Measurements from ENCODE around the gene HRH1. TPM values are rescaled to one million over a fixed set of nuclear protein-coding genes. Genes with fewer than 3 reads are reported as not detected.
"Not testable (repeated sequence)": the region's sequence is repeated elsewhere in the genome, so short reads cannot be mapped to it uniquely, and the experiment has no call there.

The HRH1 gene
- total and polyA plus RNA-seq, 2 donors: 1.6 to 2.4 TPM

DNA sequence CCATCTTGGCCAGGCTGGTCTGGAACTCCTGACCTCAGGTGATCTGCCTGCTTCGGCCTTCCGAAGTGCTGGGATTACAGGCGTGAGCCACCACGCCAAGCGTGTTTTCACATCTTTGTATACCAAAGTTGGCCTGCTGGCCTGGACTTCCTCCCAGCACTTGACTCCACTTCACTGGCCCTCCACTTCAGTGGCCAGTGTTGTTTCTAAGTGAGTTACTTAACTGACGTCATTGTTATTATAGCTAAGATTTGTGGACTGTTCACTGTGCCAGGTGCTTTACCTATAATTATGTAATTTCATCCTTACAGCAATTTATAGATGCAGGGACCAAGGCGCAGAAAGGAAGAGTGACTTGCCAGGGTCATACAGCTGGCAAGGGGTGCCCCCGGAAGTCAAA lies 52.0 kb downstream of the HRH1 start:
- H3K36me3 ChIP-seq (ENCODE audit: control insufficient read depth in 2 of 2, insufficient read depth in 2 of 2, low read length in 1 of 2): no peaks in the 10 kb centered on the region
- no peak overlapping the region for H3K4me3 ChIP-seq (ENCODE audit: low read length in 2 of 2)
- H3K4me1 ChIP-seq (ENCODE audit: control insufficient read depth in 2 of 2, insufficient read depth in 2 of 2, low read length in 2 of 2): no peaks in the 10 kb centered on the region
- H3K9me3 ChIP-seq (ENCODE audit: control insufficient read depth in 2 of 2, insufficient read depth in 1 of 2, low read length in 1 of 2): no peaks in the 10 kb centered on the region
- WGBS: 98% methylated on average over 8 of the region's 8 CpGs
- DNase-seq (ENCODE audit: low read depth in 6 of 9, low spot score in 9 of 9): no peak
- H3K27ac ChIP-seq (ENCODE audit: low read depth in 1 of 2, low read length in 1 of 2): no peak overlapping the region
- H3K27me3 ChIP-seq (ENCODE audit: control insufficient read depth in 2 of 2, insufficient read depth in 1 of 2, low read length in 1 of 2): no peaks in the 10 kb centered on the region

DNA sequence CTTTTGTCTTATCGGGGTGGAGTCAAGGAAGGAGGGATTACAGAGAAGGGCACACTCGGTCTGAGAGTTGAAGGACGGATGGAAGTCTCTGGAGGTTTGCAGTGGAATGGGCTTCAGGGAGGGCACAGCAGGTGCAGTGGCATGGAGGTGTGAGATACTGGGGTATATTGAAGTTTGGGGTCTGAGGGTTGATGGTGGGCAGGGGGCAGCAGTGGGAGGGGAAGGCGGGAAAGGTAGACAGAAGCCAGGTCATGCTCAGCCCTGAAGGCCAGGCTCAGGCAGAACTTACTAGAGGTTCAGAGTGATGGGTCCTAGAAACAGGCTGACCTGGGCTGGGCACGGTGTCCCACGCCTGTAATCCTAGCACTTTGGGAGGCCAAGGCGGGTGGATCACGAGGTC lies 52.7 kb downstream of the HRH1 start:
- H3K27me3 ChIP-seq (ENCODE audit: control insufficient read depth in 2 of 2, insufficient read depth in 1 of 2, low read length in 1 of 2): no peaks in the 10 kb centered on the region
- H3K36me3 ChIP-seq (ENCODE audit: control insufficient read depth in 2 of 2, insufficient read depth in 2 of 2, low read length in 1 of 2): no peaks in the 10 kb centered on the region
- no peak for DNase-seq (ENCODE audit: low read depth in 6 of 9, low spot score in 9 of 9)
- no peaks in the 10 kb centered on the region for H3K9me3 ChIP-seq (ENCODE audit: control insufficient read depth in 2 of 2, insufficient read depth in 1 of 2, low read length in 1 of 2)
- H3K27ac ChIP-seq (ENCODE audit: low read depth in 1 of 2, low read length in 1 of 2): no peak overlapping the region
- no peak overlapping the region for H3K4me3 ChIP-seq (ENCODE audit: low read length in 2 of 2)
- 97% methylated on average over 8 of the region's 8 CpGs for WGBS
- H3K4me1 ChIP-seq (ENCODE audit: control insufficient read depth in 2 of 2, insufficient read depth in 2 of 2, low read length in 2 of 2): no peaks in the 10 kb centered on the region

DNA sequence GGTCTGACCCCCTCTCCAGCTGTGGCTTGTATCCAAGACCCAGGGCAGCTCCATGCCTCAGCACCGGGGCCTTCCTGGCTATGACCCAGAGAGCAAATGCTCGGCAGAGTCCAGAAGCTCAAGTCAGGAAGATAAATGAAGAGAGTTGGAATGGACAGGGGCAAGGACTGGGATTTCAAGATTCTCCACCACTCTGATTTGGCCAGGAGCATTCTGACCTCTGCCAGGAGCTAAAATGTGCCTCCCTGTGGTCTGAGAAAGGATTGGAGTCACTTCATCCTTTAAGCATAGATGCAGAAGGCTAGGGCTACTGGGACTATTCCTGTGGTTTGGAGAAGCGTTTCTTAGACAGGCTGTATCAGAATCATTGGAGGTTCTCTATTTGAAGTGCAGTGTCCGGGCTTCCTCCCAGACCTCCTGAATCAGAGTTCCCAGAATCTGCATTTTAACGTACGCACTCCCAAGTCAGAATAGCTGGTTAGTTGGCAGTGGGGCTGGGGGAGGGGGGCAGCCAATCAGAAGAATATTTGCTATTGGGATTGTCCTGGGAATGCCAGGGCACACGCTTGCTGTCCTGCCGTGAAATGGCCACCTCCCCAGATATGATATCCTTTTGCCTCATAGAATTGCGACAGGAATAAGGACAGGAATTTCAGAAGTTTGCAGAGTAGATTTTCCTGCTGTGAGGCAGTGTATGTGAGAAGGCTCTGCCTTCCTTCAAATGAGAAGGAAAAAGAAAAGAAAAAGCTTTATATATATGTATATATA lies 57.4 kb downstream of the HRH1 start:
- Histone ChIP-seq H3K9me3 (ENCODE audit: control insufficient read depth in 2 of 2, insufficient read depth in 1 of 2, low read length in 1 of 2) (no peaks in the 10 kb centered on the region), H3K27ac (ENCODE audit: low read depth in 1 of 2, low read length in 1 of 2) (no peak overlapping the region), H3K36me3 (ENCODE audit: control insufficient read depth in 2 of 2, insufficient read depth in 2 of 2, low read length in 1 of 2) (no peaks in the 10 kb centered on the region), H3K4me1 (ENCODE audit: control insufficient read depth in 2 of 2, insufficient read depth in 2 of 2, low read length in 2 of 2) (no peaks in the 10 kb centered on the region), H3K27me3 (ENCODE audit: control insufficient read depth in 2 of 2, insufficient read depth in 1 of 2, low read length in 1 of 2) (no peaks in the 10 kb centered on the region), H3K4me3 (ENCODE audit: low read length in 2 of 2) (no peak overlapping the region)
- 95% methylated on average over 9 of the region's 9 CpGs for WGBS
- DNase-seq (ENCODE audit: low read depth in 6 of 9, low spot score in 9 of 9): no peak

DNA sequence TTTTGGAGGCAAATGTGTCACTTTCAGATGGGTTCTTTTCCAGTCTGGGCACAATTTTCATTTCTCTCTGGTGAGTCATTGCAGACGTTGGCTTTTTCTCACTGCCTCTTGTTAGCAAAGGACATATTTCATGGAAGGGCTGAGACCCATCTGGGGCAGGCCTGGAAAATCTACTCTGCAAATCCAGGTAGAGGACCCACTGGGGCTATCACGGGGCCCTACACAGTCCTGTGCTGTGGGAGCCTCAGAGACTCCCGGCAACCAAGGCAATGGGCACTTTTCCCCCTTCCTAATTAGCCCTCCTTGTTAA lies 58.0 kb downstream of the HRH1 start:
- no peak for DNase-seq (ENCODE audit: low read depth in 6 of 9, low spot score in 9 of 9)
- no peaks in the 10 kb centered on the region for H3K4me1 ChIP-seq (ENCODE audit: control insufficient read depth in 2 of 2, insufficient read depth in 2 of 2, low read length in 2 of 2)
- 78% methylated on average over 3 of the region's 3 CpGs for WGBS
- H3K27ac ChIP-seq (ENCODE audit: low read depth in 1 of 2, low read length in 1 of 2): no peak overlapping the region
- no peaks in the 10 kb centered on the region for H3K27me3 ChIP-seq (ENCODE audit: control insufficient read depth in 2 of 2, insufficient read depth in 1 of 2, low read length in 1 of 2)
- H3K9me3 ChIP-seq (ENCODE audit: control insufficient read depth in 2 of 2, insufficient read depth in 1 of 2, low read length in 1 of 2): no peaks in the 10 kb centered on the region
- H3K36me3 ChIP-seq (ENCODE audit: control insufficient read depth in 2 of 2, insufficient read depth in 2 of 2, low read length in 1 of 2): no peaks in the 10 kb centered on the region
- H3K4me3 ChIP-seq (ENCODE audit: low read length in 2 of 2): no peak overlapping the region

DNA sequence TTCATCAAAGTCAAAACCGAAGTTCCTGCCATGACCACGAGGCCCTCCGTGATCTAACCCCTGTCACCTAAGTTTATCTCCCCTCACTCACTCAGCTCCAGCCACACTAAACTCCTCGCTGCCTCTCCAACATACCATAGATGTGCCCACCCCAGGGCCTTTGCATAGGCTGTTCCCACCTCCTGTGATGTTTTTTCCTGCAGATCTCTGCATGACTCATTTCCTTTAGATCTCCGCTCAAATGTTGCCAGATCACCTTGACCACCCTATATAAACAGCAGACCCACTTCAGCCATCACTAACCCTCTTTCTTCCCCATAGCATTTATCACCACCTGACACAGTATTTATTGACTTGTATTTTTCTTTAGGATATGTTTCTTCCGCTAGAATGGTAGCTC lies 58.5 kb downstream of the HRH1 start:
- no peaks in the 10 kb centered on the region for H3K4me1 ChIP-seq (ENCODE audit: control insufficient read depth in 2 of 2, insufficient read depth in 2 of 2, low read length in 2 of 2)
- no peak overlapping the region for H3K4me3 ChIP-seq (ENCODE audit: low read length in 2 of 2)
- H3K27ac ChIP-seq (ENCODE audit: low read depth in 1 of 2, low read length in 1 of 2): no peak overlapping the region
- DNase-seq (ENCODE audit: low read depth in 6 of 9, low spot score in 9 of 9): no peak
- no peaks in the 10 kb centered on the region for H3K9me3 ChIP-seq (ENCODE audit: control insufficient read depth in 2 of 2, insufficient read depth in 1 of 2, low read length in 1 of 2)
- 93% methylated on average over 6 of the region's 6 CpGs for WGBS
- H3K36me3 ChIP-seq (ENCODE audit: control insufficient read depth in 2 of 2, insufficient read depth in 2 of 2, low read length in 1 of 2): no peaks in the 10 kb centered on the region
- no peaks in the 10 kb centered on the region for H3K27me3 ChIP-seq (ENCODE audit: control insufficient read depth in 2 of 2, insufficient read depth in 1 of 2, low read length in 1 of 2)

DNA sequence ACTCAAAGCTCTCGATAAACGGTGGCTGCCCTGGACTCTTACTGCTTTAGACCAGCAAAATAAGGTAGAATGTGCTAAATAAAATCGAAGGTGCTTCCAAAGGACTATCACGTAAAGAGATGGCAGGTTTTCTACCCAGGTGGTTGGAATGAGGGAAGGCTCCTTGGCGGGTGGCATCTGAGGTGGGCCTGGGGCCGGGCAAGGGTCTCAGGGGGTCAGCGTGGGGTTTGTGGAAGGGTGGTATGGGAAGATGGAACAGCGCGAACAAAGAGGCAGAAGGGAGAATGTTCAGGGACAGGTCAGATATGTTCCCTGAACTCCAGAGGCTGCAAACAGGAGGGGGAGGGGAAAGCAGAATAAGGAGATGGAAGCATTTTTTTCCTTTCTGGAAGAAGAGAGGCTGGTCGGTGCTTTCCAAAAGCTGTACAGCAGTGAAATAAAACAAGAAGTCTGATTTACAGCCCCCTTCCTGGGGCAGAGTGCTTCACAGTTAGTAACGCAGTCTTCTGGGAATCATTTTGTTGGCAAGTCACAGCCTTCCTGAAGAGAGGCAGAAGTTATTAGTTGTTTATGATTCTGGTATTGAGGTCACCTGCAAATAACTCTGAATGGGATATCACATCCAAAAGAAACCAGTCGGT lies 59.6 kb downstream of the HRH1 start:
- H3K4me3 ChIP-seq (ENCODE audit: low read length in 2 of 2): no peak overlapping the region
- no peak for DNase-seq (ENCODE audit: low read depth in 6 of 9, low spot score in 9 of 9)
- H3K9me3 ChIP-seq (ENCODE audit: control insufficient read depth in 2 of 2, insufficient read depth in 1 of 2, low read length in 1 of 2): no peaks in the 10 kb centered on the region
- 86% methylated on average over 12 of the region's 12 CpGs for WGBS
- H3K4me1 ChIP-seq (ENCODE audit: control insufficient read depth in 2 of 2, insufficient read depth in 2 of 2, low read length in 2 of 2): no peaks in the 10 kb centered on the region
- H3K36me3 ChIP-seq (ENCODE audit: control insufficient read depth in 2 of 2, insufficient read depth in 2 of 2, low read length in 1 of 2): no peaks in the 10 kb centered on the region
- H3K27me3 ChIP-seq (ENCODE audit: control insufficient read depth in 2 of 2, insufficient read depth in 1 of 2, low read length in 1 of 2): no peaks in the 10 kb centered on the region
- no peak overlapping the region for H3K27ac ChIP-seq (ENCODE audit: low read depth in 1 of 2, low read length in 1 of 2)

DNA sequence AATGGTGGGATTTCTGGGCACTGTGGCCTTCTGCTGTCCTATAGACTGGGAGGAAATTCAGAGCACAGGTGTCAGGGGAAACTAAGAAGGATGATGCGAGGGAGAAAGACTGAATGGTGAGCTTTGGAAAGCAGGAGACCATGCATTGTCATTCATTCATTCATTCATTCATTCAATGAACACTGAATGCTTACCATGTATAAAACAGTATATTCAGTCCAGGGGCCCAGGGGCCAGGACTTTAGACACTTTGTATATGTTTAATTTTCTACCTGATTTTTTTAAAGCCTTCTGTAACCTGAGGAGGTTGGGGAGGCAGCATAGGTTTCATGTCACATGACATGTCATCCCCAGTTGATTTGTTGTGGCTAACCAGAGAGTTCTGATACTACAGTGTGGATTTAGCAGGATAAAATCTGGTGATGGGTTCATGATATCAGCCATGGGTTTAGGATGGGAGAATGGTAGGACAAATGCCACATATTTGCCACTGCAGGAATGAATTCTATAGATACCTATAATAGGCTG lies 60.2 kb downstream of the HRH1 start:
- no peaks in the 10 kb centered on the region for H3K4me1 ChIP-seq (ENCODE audit: control insufficient read depth in 2 of 2, insufficient read depth in 2 of 2, low read length in 2 of 2)
- H3K9me3 ChIP-seq (ENCODE audit: control insufficient read depth in 2 of 2, insufficient read depth in 1 of 2, low read length in 1 of 2): no peaks in the 10 kb centered on the region
- DNase-seq (ENCODE audit: low read depth in 6 of 9, low spot score in 9 of 9): no peak
- no peak overlapping the region for H3K4me3 ChIP-seq (ENCODE audit: low read length in 2 of 2)
- no peaks in the 10 kb centered on the region for H3K27me3 ChIP-seq (ENCODE audit: control insufficient read depth in 2 of 2, insufficient read depth in 1 of 2, low read length in 1 of 2)
- no peaks in the 10 kb centered on the region for H3K36me3 ChIP-seq (ENCODE audit: control insufficient read depth in 2 of 2, insufficient read depth in 2 of 2, low read length in 1 of 2)
- 90% methylated on average over 1 of the region's 1 CpG for WGBS
- H3K27ac ChIP-seq (ENCODE audit: low read depth in 1 of 2, low read length in 1 of 2): no peak overlapping the region

DNA sequence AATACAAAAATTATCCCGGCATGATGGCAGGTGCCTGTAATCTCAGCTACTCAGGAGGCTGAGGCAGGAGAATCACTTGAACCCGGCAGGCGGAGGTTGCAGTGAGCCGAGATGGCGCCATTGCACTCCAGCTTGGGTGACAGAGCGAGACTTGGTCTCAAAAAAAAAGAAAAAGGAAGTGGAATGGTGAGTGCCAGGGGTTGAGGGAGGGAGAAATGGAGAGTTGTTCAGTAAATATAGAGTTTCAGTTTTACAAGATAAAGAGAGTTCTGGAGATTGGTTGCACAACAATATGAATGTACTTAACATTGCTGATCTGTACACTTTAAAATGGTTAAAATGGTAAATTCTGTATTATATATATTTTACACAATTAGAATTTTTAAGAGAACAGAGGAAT lies 63.1 kb downstream of the HRH1 start:
- not testable (repeated sequence) for H3K27ac ChIP-seq (ENCODE audit: low read depth in 1 of 2, low read length in 1 of 2); DNase-seq (ENCODE audit: low read depth in 6 of 9, low spot score in 9 of 9)
- WGBS: 77% methylated on average over 6 of the region's 6 CpGs

DNA sequence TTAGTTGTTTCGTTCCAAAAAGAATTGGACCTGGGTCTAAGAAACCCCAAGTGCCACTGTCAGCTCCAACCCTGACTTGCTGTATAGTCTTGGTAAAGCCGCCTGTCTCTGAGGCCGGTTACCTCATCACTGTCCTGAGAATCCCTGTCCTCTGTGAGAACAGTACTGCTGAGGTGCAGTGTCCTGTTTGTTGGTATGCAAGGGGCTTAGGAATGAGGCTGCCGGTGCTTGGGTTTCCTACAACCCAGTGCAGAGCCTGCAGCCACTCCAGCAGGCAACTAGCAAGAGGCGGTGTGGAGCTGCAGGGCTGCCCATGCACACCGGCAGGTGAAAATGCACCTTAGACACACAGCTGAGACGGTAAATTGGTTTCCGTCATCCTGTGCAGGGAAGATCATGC lies 65.9 kb downstream of the HRH1 start:
- DNase-seq (ENCODE audit: low read depth in 6 of 9, low spot score in 9 of 9): no peak
- H3K27me3 ChIP-seq (ENCODE audit: control insufficient read depth in 2 of 2, insufficient read depth in 1 of 2, low read length in 1 of 2): no peaks in the 10 kb centered on the region
- 96% methylated on average over 8 of the region's 8 CpGs for WGBS
- no peak overlapping the region for H3K4me3 ChIP-seq (ENCODE audit: low read length in 2 of 2)
- no peak overlapping the region for H3K27ac ChIP-seq (ENCODE audit: low read depth in 1 of 2, low read length in 1 of 2)
- H3K4me1 ChIP-seq (ENCODE audit: control insufficient read depth in 2 of 2, insufficient read depth in 2 of 2, low read length in 2 of 2): no peaks in the 10 kb centered on the region
- no peaks in the 10 kb centered on the region for H3K9me3 ChIP-seq (ENCODE audit: control insufficient read depth in 2 of 2, insufficient read depth in 1 of 2, low read length in 1 of 2)
- no peaks in the 10 kb centered on the region for H3K36me3 ChIP-seq (ENCODE audit: control insufficient read depth in 2 of 2, insufficient read depth in 2 of 2, low read length in 1 of 2)

More for the DNA sequence above, 63.1 kb downstream of the HRH1 start:
- not testable (repeated sequence) for H3K4me1 ChIP-seq (ENCODE audit: control insufficient read depth in 2 of 2, insufficient read depth in 2 of 2, low read length in 2 of 2); H3K4me3 ChIP-seq (ENCODE audit: low read length in 2 of 2); H3K9me3 ChIP-seq (ENCODE audit: control insufficient read depth in 2 of 2, insufficient read depth in 1 of 2, low read length in 1 of 2); H3K36me3 ChIP-seq (ENCODE audit: control insufficient read depth in 2 of 2, insufficient read depth in 2 of 2, low read length in 1 of 2); H3K27me3 ChIP-seq (ENCODE audit: control insufficient read depth in 2 of 2, insufficient read depth in 1 of 2, low read length in 1 of 2)

Measured in thymus (tissue), 11 donors.